ENCODE results near the gene TFDP3. TPM values are rescaled to one million over a fixed set of nuclear protein-coding genes. Genes with fewer than 3 reads are reported as not detected.

The TFDP3 gene
- total RNA-seq, 4 donors from 2014 or later, result not detected

- intact Hi-C loops (cut with DNase I), result no loop called here
- H3K27me3 ChIP-seq, result peaks cover 0 to 3% (median 0%) of the 10 kb centered on the region in 4 donors
- H3K36me3 ChIP-seq, result no peaks in the 10 kb centered on the region
- H3K9me3 ChIP-seq, result no peaks in the 10 kb centered on the region
- peaks cover 0 to 3% (median 0%) of the 10 kb centered on the region in 4 donors for H3K4me1 ChIP-seq
- no peak overlapping the region for H3K4me3 ChIP-seq
- DNase-seq (ENCODE audit: extremely low spot score), result no peak
- H3K27ac ChIP-seq (replicated peaks in 1 of 4), result no peak overlapping the region
- TF ChIP-seq EP300 (IDR thresholded peaks at IDR 0.05) (no peak), POLR2AphosphoS5 (IDR thresholded peaks at IDR 0.05) (no peak), CTCF (IDR thresholded peaks at IDR 0.05) (no peak), POLR2A (IDR thresholded peaks at IDR 0.05; ENCODE audit: low read depth) (no peak)
- WGBS, result 73% methylated on average over 2 of the region's 2 CpGs
Measured at GRCh38 chrX:133175162-133175561, 43.0 kb downstream of the TFDP3 start.

GRCh38 chrX:133171962-133172708, 46.0 kb downstream of the TFDP3 start:
- intact Hi-C loops (cut with DNase I), result no loop called here
- H3K9me3 ChIP-seq, result no peaks in the 10 kb centered on the region

More at GRCh38 chrX:133171962-133172708, 46.0 kb downstream of the TFDP3 start:
- TF ChIP-seq CTCF (IDR thresholded peaks at IDR 0.05) (peak; percentile 31 to 46 (median 37)), POLR2A (IDR thresholded peaks at IDR 0.05; ENCODE audit: low read depth) (no peak)
- Histone ChIP-seq H3K27ac (replicated peaks in 1 of 4) (no peak overlapping the region), H3K4me3 (no peak overlapping the region), H3K4me1 (peaks cover 0 to 3% (median 0%) of the 10 kb centered on the region in 4 donors), H3K36me3 (no peaks in the 10 kb centered on the region), H3K27me3 (peaks cover 0 to 3% (median 0%) of the 10 kb centered on the region in 4 donors)
- DNase-seq (ENCODE audit: extremely low spot score), result no peak
- WGBS, result 23% methylated on average over 1 of the region's 1 CpG

Small RNAs within 50 kb of the gene (small RNA-seq; reads per million reads assigned to genes)
- gene RNU1-115P, result 0 reads per million in 3 donors

Other genes with a start within 250 kb of the TFDP3 start
- gene USP26, start 121.2 kb downstream of the TFDP3 start, total RNA-seq, result not detected
- 10 to 100 TPM; 54.3 to 91.2 (median 80.3) TPM for gene GPC4, start 197.1 kb upstream of the TFDP3 start, total RNA-seq